ENCODE data around the gene MYOZ2.

DNA sequence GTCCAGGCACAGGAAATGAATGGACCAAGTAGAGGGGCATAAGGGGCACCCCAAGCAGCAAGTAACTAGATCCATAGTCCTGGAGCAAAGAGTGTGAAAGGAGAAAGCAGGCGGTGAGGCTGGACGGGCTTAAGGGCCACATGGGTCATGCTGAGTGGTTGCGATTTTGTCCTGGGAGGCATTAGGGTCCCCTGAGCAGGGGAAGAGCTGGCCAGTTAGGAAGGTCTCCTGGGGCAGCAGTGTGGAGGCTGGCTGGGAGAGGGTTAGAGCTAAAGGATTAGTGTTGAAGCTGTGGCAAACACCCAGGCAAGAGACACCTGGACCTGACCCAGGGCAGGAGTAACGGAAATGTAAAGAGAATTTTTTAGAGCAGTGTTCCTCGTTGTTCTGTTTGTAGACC is 26.5 kb downstream of the MYOZ2 start:
- TF ChIP-seq, protein P1, sequence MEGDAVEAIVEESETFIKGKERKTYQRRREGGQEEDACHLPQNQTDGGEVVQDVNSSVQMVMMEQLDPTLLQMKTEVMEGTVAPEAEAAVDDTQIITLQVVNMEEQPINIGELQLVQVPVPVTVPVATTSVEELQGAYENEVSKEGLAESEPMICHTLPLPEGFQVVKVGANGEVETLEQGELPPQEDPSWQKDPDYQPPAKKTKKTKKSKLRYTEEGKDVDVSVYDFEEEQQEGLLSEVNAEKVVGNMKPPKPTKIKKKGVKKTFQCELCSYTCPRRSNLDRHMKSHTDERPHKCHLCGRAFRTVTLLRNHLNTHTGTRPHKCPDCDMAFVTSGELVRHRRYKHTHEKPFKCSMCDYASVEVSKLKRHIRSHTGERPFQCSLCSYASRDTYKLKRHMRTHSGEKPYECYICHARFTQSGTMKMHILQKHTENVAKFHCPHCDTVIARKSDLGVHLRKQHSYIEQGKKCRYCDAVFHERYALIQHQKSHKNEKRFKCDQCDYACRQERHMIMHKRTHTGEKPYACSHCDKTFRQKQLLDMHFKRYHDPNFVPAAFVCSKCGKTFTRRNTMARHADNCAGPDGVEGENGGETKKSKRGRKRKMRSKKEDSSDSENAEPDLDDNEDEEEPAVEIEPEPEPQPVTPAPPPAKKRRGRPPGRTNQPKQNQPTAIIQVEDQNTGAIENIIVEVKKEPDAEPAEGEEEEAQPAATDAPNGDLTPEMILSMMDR (IDR thresholded peaks at IDR 0.05; ENCODE audit: low read length): no peak
- TF ChIP-seq EZH2 (IDR thresholded peaks at IDR 0.05; ENCODE audit: borderline replicate concordance, low read length): no peak

Data from OCI-LY1 (cell line).